H1 (cell line): Measurements from ENCODE around the gene UBE2O. TPM values are rescaled to one million over a fixed set of nuclear protein-coding genes. Genes with fewer than 3 reads are reported as not detected.

ENCODE experiments used
- CTBP2 ChIP-seq: IDR thresholded peaks from 2 replicates; pipeline ENCODE4 v1.7.0; 2011; ENCODE audit warnings: borderline replicate concordance, mild to moderate bottlenecking, moderate library complexity, mixed read lengths, low read length; ENCODE audit not compliant: insufficient read depth, insufficient read length
- RXRA ChIP-seq: IDR thresholded peaks from 2 replicates; pipeline ENCODE4 v1.6.1; 2011; ENCODE audit warnings: low read depth, mild to moderate bottlenecking, low read length, moderate library complexity; ENCODE audit not compliant: insufficient read depth
- SP4 ChIP-seq: IDR thresholded peaks from 2 replicates; pipeline ENCODE4 v1.6.1; 2012; ENCODE audit warnings: low read length, inconsistent platforms
- YY1 ChIP-seq: IDR thresholded peaks from 2 replicates; pipeline ENCODE4 v1.6.1; 2011; ENCODE audit warnings: low read depth, mild to moderate bottlenecking, low read length
- polyA plus RNA-seq, 7 experiments: library from polyadenylated mRNA; depleted of rRNA in 3 of 7; stranded (reverse) in 5 of 7; unstranded in 2 of 7; fragments of >200 nt in 5 of 7; fragments of 200-250 nt in 2 of 7; gene quantifications; 1 replicate in 5 of 7; 2 replicates in 1 of 7; 4 replicates in 1 of 7; pipeline versions ENCODE4 v1.2.1 to v1.2.3, GENCODE V29; 2011 to 2013; ENCODE audit warnings: missing spikeins in 2 of 7, mixed read lengths in 2 of 7
- total RNA-seq: library from RNA; stranded (reverse); fragmentation: NEBNext Ultra II Directional; extraction: Animal tissue kit (Norgen Biotek cat#: 25700); gene quantifications from 2 replicates; pipeline ENCODE4 v1.2.1, GENCODE V29; 2021
- TF ChIP-seq, protein P1 (sequence below): fragments of 300-600 bp; sonication (generic); IDR thresholded peaks from 2 replicates; pipeline ENCODE4 v1.7.1; 2012; ENCODE audit warnings: low read length, moderate library complexity, mild to moderate bottlenecking, inconsistent platforms; ENCODE audit not compliant: insufficient replicate concordance

The UBE2O gene
- total and polyA plus RNA-seq, 2 of the 8 experiments (the other 6 are each of a cell fraction or from before 2014, with no cell fraction given) = 24.4 to 63.0 TPM

- no peak for TF ChIP-seq YY1
- TF ChIP-seq, protein P1, sequence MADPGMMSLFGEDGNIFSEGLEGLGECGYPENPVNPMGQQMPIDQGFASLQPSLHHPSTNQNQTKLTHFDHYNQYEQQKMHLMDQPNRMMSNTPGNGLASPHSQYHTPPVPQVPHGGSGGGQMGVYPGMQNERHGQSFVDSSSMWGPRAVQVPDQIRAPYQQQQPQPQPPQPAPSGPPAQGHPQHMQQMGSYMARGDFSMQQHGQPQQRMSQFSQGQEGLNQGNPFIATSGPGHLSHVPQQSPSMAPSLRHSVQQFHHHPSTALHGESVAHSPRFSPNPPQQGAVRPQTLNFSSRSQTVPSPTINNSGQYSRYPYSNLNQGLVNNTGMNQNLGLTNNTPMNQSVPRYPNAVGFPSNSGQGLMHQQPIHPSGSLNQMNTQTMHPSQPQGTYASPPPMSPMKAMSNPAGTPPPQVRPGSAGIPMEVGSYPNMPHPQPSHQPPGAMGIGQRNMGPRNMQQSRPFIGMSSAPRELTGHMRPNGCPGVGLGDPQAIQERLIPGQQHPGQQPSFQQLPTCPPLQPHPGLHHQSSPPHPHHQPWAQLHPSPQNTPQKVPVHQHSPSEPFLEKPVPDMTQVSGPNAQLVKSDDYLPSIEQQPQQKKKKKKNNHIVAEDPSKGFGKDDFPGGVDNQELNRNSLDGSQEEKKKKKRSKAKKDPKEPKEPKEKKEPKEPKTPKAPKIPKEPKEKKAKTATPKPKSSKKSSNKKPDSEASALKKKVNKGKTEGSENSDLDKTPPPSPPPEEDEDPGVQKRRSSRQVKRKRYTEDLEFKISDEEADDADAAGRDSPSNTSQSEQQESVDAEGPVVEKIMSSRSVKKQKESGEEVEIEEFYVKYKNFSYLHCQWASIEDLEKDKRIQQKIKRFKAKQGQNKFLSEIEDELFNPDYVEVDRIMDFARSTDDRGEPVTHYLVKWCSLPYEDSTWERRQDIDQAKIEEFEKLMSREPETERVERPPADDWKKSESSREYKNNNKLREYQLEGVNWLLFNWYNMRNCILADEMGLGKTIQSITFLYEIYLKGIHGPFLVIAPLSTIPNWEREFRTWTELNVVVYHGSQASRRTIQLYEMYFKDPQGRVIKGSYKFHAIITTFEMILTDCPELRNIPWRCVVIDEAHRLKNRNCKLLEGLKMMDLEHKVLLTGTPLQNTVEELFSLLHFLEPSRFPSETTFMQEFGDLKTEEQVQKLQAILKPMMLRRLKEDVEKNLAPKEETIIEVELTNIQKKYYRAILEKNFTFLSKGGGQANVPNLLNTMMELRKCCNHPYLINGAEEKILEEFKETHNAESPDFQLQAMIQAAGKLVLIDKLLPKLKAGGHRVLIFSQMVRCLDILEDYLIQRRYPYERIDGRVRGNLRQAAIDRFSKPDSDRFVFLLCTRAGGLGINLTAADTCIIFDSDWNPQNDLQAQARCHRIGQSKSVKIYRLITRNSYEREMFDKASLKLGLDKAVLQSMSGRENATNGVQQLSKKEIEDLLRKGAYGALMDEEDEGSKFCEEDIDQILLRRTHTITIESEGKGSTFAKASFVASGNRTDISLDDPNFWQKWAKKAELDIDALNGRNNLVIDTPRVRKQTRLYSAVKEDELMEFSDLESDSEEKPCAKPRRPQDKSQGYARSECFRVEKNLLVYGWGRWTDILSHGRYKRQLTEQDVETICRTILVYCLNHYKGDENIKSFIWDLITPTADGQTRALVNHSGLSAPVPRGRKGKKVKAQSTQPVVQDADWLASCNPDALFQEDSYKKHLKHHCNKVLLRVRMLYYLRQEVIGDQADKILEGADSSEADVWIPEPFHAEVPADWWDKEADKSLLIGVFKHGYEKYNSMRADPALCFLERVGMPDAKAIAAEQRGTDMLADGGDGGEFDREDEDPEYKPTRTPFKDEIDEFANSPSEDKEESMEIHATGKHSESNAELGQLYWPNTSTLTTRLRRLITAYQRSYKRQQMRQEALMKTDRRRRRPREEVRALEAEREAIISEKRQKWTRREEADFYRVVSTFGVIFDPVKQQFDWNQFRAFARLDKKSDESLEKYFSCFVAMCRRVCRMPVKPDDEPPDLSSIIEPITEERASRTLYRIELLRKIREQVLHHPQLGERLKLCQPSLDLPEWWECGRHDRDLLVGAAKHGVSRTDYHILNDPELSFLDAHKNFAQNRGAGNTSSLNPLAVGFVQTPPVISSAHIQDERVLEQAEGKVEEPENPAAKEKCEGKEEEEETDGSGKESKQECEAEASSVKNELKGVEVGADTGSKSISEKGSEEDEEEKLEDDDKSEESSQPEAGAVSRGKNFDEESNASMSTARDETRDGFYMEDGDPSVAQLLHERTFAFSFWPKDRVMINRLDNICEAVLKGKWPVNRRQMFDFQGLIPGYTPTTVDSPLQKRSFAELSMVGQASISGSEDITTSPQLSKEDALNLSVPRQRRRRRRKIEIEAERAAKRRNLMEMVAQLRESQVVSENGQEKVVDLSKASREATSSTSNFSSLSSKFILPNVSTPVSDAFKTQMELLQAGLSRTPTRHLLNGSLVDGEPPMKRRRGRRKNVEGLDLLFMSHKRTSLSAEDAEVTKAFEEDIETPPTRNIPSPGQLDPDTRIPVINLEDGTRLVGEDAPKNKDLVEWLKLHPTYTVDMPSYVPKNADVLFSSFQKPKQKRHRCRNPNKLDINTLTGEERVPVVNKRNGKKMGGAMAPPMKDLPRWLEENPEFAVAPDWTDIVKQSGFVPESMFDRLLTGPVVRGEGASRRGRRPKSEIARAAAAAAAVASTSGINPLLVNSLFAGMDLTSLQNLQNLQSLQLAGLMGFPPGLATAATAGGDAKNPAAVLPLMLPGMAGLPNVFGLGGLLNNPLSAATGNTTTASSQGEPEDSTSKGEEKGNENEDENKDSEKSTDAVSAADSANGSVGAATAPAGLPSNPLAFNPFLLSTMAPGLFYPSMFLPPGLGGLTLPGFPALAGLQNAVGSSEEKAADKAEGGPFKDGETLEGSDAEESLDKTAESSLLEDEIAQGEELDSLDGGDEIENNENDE = no peak
- TF ChIP-seq RXRA = no peak
- TF ChIP-seq CTBP2 = no peak
- TF ChIP-seq SP4 = no peak
Observed at GRCh38 chr17:76500074-76500746, 47.3 kb upstream of the UBE2O start (continued).
